Measurements from ENCODE around the gene STEEP1. TPM values are rescaled to one million over a fixed set of nuclear protein-coding genes. Genes with fewer than 3 reads are reported as not detected.
A peak's percentile ranks its signal among the peaks of the same experiment; 100 is the strongest.

The STEEP1 gene
- total RNA-seq, 2 donors from 2014 or later: 17.4 to 17.8 TPM

DNA sequence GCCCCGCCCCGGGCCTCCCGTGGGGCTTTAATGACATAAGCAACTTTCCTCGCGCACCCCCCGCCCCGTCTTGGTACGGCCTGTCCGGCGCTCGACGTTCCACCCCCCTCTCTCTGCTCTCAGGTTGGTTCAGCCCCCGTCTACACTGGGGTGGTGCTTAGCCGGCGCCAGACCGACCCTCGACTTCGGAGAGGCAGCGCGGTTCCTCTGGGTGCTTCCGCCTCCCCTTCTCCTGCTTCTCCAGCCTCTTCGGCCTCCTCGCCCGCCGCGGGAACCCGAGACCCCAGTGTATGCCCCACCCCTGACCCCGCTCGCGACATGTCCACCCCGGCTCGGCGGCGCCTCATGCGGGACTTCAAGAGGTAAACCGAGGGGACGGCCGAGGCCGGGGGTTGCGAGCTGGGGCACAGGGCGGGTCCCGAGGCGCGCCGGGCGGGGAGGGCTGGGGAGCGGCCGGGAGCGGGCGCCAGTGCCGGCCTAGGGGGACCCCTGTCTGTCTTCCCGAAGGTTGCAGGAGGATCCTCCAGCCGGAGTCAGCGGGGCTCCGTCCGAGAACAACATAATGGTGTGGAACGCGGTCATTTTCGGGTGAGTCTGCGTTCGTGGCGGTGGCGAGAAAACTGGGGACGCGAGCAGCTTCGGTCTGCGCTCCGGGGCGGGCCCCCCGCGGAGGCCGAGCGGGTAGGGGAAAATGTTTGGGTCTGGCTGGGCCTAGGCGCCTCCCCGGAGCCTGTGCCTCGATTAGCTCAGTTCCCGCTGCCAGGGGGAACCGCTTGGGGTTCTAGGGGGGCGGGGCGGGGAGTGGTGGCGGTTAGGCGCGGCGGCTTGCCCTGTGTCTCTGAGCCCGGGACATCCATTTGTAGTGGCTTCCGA is 9.4 kb upstream of the STEEP1 start, which contains the start of gene UBE2A:
Gene UBE2A (plus strand): TSS at position 170 of the 873 bp plus-strand sequence. CDS start 149 bp downstream, at position 319.
- Histone ChIP-seq H3K9me3 (no peaks in the 10 kb centered on the region), H3K4me1 (peaks cover 0 to 5% of the 10 kb centered on the region in 2 donors), H3K27ac (peak within 1 kb of the TSS; percentile 90 to 95), H3K36me3 (no peaks in the 10 kb centered on the region), H3K4me3 (peak within 1 kb of the TSS; percentile 59 to 70), H3K27me3 (no peaks in the 10 kb centered on the region)
- TF ChIP-seq, protein P1, sequence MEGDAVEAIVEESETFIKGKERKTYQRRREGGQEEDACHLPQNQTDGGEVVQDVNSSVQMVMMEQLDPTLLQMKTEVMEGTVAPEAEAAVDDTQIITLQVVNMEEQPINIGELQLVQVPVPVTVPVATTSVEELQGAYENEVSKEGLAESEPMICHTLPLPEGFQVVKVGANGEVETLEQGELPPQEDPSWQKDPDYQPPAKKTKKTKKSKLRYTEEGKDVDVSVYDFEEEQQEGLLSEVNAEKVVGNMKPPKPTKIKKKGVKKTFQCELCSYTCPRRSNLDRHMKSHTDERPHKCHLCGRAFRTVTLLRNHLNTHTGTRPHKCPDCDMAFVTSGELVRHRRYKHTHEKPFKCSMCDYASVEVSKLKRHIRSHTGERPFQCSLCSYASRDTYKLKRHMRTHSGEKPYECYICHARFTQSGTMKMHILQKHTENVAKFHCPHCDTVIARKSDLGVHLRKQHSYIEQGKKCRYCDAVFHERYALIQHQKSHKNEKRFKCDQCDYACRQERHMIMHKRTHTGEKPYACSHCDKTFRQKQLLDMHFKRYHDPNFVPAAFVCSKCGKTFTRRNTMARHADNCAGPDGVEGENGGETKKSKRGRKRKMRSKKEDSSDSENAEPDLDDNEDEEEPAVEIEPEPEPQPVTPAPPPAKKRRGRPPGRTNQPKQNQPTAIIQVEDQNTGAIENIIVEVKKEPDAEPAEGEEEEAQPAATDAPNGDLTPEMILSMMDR (IDR thresholded peaks at IDR 0.05): peak in 1 of 2 donors; percentile 62
- peak; percentile 92 for DNase-seq (ENCODE audit: low spot score)

- H3K9me3 ChIP-seq: no peaks in the 10 kb centered on the region
- peaks cover 0 to 5% of the 10 kb centered on the region in 2 donors for H3K4me1 ChIP-seq
- TF ChIP-seq, protein P1 (IDR thresholded peaks at IDR 0.05): no peak
- H3K27ac ChIP-seq: peak overlapping the region; percentile 90 to 95
- no peak for DNase-seq (ENCODE audit: low spot score)
- no peaks in the 10 kb centered on the region for H3K36me3 ChIP-seq
- no peaks in the 10 kb centered on the region for H3K27me3 ChIP-seq
- H3K4me3 ChIP-seq: peak overlapping the region; percentile 59 to 70
These were observed 8.7 kb upstream of the STEEP1 start for GRCh38 chrX:119573840-119574393.

DNA sequence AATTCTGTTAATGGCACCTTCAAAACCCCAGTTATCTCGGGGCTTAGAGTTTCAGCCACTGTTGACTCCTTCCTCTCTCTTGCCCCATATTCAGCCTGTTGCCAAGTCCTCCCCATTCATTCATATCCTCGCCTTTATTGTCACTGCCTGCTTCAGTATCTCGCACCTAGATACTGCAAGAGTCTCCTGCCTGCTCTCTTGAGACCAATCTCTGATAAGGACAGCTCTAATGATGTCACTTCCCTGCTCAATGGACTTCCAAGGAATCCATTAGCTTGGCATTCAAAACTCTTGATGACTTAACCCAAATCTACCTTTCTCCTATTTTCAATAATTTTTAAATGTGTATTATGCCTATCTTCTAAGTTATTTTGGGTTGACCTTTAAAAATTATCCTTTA is 8.0 kb upstream of the STEEP1 start:
- Histone ChIP-seq H3K27ac (peak overlapping the region; percentile 90 to 95), H3K4me3 (peak overlapping the region in 1 of 2 donors; percentile 59), H3K9me3 (no peaks in the 10 kb centered on the region), H3K4me1 (peaks cover 0 to 5% of the 10 kb centered on the region in 2 donors), H3K36me3 (no peaks in the 10 kb centered on the region), H3K27me3 (no peaks in the 10 kb centered on the region)
- DNase-seq (ENCODE audit: low spot score): no peak
- TF ChIP-seq, protein P1 (IDR thresholded peaks at IDR 0.05): no peak

DNA sequence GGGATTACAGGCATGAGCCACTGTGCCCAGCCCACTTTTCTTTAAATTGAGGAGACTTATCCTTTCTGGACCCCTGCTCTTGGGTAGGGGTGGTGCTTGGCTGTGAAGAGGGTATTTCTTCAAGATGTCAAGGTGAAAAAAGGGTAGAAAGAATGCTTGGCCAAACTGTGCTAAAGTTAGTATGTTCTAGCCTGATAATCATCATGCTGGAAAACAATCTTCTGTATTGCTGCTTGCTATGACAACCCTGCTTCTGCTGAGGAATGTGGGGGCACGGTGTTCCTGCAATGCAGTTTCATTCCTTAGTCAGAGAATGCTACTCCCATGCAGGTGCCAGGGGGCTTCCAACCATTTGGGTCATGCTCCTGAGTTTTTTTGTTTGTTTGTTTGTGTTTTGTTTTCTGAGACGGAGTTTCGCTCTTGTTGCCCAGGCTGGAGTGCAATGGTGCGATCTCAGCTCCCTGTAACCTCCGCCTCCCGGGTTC is 5.2 kb upstream of the STEEP1 start:
- Histone ChIP-seq H3K27me3 (no peaks in the 10 kb centered on the region), H3K36me3 (no peaks in the 10 kb centered on the region), H3K4me1 (peaks cover 0 to 5% of the 10 kb centered on the region in 2 donors), H3K27ac (no peak overlapping the region), H3K4me3 (no peak overlapping the region), H3K9me3 (no peaks in the 10 kb centered on the region)
- TF ChIP-seq, protein P1 (IDR thresholded peaks at IDR 0.05): no peak
- DNase-seq (ENCODE audit: low spot score): no peak

- TF ChIP-seq, protein P1 (IDR thresholded peaks at IDR 0.05): no peak
- no peaks in the 10 kb centered on the region for H3K36me3 ChIP-seq
- no peaks in the 10 kb centered on the region for H3K4me1 ChIP-seq
These were observed 12.7 kb downstream of the STEEP1 start for GRCh38 chrX:119552508-119552907.

More at GRCh38 chrX:119552508-119552907, 12.7 kb downstream of the STEEP1 start:
- H3K27me3 ChIP-seq: no peaks in the 10 kb centered on the region
- H3K4me3 ChIP-seq: no peak overlapping the region
- no peak for DNase-seq (ENCODE audit: low spot score)
- H3K27ac ChIP-seq: no peak overlapping the region
- H3K9me3 ChIP-seq: no peaks in the 10 kb centered on the region

Data from right atrium auricular region (tissue), 2 donors.